Measurements from ENCODE around the gene SNED1.

The SNED1 gene

GRCh38 chr2:241030333-241030680, 31.9 kb downstream of the SNED1 start:
- TF ChIP-seq SIN3A (IDR thresholded peaks at IDR 0.05; ENCODE audit: borderline replicate concordance, insufficient read depth, low read length) (no peak), FOXP2 (optimal IDR thresholded peaks at IDR 0.05; ENCODE audit: borderline replicate concordance, extremely low read depth, extremely low read length, insufficient read depth) (no peak), TAF1 (IDR thresholded peaks at IDR 0.05; ENCODE audit: borderline replicate concordance, insufficient read depth, low read length) (no peak), POLR2AphosphoS5 (IDR thresholded peaks at IDR 0.05; ENCODE audit: low read depth, low read length) (no peak)
- TF ChIP-seq, protein P1, sequence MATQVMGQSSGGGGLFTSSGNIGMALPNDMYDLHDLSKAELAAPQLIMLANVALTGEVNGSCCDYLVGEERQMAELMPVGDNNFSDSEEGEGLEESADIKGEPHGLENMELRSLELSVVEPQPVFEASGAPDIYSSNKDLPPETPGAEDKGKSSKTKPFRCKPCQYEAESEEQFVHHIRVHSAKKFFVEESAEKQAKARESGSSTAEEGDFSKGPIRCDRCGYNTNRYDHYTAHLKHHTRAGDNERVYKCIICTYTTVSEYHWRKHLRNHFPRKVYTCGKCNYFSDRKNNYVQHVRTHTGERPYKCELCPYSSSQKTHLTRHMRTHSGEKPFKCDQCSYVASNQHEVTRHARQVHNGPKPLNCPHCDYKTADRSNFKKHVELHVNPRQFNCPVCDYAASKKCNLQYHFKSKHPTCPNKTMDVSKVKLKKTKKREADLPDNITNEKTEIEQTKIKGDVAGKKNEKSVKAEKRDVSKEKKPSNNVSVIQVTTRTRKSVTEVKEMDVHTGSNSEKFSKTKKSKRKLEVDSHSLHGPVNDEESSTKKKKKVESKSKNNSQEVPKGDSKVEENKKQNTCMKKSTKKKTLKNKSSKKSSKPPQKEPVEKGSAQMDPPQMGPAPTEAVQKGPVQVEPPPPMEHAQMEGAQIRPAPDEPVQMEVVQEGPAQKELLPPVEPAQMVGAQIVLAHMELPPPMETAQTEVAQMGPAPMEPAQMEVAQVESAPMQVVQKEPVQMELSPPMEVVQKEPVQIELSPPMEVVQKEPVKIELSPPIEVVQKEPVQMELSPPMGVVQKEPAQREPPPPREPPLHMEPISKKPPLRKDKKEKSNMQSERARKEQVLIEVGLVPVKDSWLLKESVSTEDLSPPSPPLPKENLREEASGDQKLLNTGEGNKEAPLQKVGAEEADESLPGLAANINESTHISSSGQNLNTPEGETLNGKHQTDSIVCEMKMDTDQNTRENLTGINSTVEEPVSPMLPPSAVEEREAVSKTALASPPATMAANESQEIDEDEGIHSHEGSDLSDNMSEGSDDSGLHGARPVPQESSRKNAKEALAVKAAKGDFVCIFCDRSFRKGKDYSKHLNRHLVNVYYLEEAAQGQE (IDR thresholded peaks at IDR 0.05; ENCODE audit: insufficient read depth in 1 of 2, low read depth in 2 of 2, low read length in 2 of 2): no peak

DNA sequence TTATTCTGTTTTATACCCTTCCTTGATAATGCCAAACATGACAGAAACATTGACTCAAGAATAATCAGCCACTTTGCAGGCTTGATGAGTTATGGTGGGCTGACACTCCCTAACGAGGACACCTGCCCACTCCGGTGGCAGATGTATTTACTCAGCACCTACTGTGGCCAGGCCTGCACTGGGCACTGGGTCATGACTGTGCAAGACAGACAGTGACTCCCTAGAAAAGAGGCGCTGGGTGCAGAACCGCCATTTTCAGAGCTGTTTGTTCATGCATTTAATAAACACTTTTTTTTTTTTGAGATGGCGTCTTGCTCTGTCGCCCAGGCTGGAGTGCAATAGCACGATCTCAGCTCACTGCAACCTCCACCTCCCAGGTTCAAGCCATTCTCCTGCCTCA, 32.5 kb downstream of the SNED1 start:
- no peak for TF ChIP-seq POLR2AphosphoS5 (IDR thresholded peaks at IDR 0.05; ENCODE audit: low read depth, low read length)
- no peak for TF ChIP-seq SIN3A (IDR thresholded peaks at IDR 0.05; ENCODE audit: borderline replicate concordance, insufficient read depth, low read length)
- no peak for TF ChIP-seq TAF1 (IDR thresholded peaks at IDR 0.05; ENCODE audit: borderline replicate concordance, insufficient read depth, low read length)
- no peak for TF ChIP-seq FOXP2 (optimal IDR thresholded peaks at IDR 0.05; ENCODE audit: borderline replicate concordance, extremely low read depth, extremely low read length, insufficient read depth)
- TF ChIP-seq, protein P1 (IDR thresholded peaks at IDR 0.05; ENCODE audit: insufficient read depth in 1 of 2, low read depth in 2 of 2, low read length in 2 of 2): no peak

DNA sequence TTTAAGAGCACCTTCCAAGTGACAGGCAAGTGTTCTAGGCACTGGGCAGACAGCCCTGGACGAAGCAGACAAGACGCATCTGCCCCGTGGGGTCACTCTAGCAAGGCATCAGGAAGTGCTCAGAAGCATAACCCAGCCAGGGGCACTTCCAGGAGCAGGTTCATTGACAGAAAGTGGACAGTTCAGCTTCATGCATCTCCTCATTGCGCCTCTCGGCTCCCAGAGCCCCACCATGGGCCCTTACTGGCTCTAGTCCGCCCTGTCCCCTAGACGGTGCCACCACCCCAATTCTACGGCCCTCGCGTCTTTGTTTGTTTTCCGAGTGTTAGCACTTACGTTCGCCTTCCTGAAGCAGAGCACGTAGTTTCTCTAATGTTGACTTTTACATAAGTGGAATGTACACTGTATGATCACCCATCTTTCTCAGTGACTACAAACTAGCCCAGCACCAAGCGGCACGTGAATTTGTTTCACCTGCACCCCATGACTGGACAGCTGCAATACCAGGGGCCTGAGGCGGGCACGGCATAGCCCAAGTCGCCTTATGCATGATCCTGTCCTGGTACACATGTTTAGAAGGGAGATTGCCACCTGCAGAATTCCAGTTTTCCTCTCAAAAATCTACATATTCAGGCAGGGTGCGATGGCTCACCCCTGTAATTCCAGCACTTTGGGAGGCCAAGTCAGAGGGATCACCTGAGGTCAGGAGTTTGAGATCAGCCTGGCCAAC, 33.2 kb downstream of the SNED1 start:
- no peak for TF ChIP-seq TAF1 (IDR thresholded peaks at IDR 0.05; ENCODE audit: borderline replicate concordance, insufficient read depth, low read length)
- no peak for TF ChIP-seq POLR2AphosphoS5 (IDR thresholded peaks at IDR 0.05; ENCODE audit: low read depth, low read length)
- TF ChIP-seq, protein P1 (IDR thresholded peaks at IDR 0.05; ENCODE audit: insufficient read depth in 1 of 2, low read depth in 2 of 2, low read length in 2 of 2): no peak
- no peak for TF ChIP-seq SIN3A (IDR thresholded peaks at IDR 0.05; ENCODE audit: borderline replicate concordance, insufficient read depth, low read length)
- TF ChIP-seq FOXP2 (optimal IDR thresholded peaks at IDR 0.05; ENCODE audit: borderline replicate concordance, extremely low read depth, extremely low read length, insufficient read depth): no peak

- TF ChIP-seq TAF1 (IDR thresholded peaks at IDR 0.05; ENCODE audit: borderline replicate concordance, insufficient read depth, low read length): no peak
These were observed 35.0 kb downstream of the SNED1 start for GRCh38 chr2:241033336-241033987.

- TF ChIP-seq, protein P1 (IDR thresholded peaks at IDR 0.05; ENCODE audit: insufficient read depth in 1 of 2, low read depth in 2 of 2, low read length in 2 of 2): no peak
- TF ChIP-seq POLR2AphosphoS5 (IDR thresholded peaks at IDR 0.05; ENCODE audit: low read depth, low read length) (no peak), SIN3A (IDR thresholded peaks at IDR 0.05; ENCODE audit: borderline replicate concordance, insufficient read depth, low read length) (no peak), TAF1 (IDR thresholded peaks at IDR 0.05; ENCODE audit: borderline replicate concordance, insufficient read depth, low read length) (no peak), FOXP2 (optimal IDR thresholded peaks at IDR 0.05; ENCODE audit: borderline replicate concordance, extremely low read depth, extremely low read length, insufficient read depth) (no peak)
These were observed 35.6 kb downstream of the SNED1 start for GRCh38 chr2:241033994-241034393.
